Epithelial cell of esophagus (primary cell): Measurements from ENCODE around the gene PRR14.

Source experiments
- DNase-seq: peaks from one replicate; pipeline ENCODE4 v3.0.0; 2010; ENCODE audit warnings: low read depth
- H3K4me3 ChIP-seq: 2 replicates; pipeline ENCODE4 v1.5.1; 2011; ENCODE audit warnings: mild to moderate bottlenecking, low read length, control low read depth
- TF ChIP-seq, protein P1 (sequence below): IDR thresholded peaks from 2 replicates; pipeline ENCODE4 v1.5.1; 2011; ENCODE audit warnings: low read depth, mild to moderate bottlenecking, low read length, control low read depth, inconsistent platforms; ENCODE audit not compliant: insufficient read depth; ENCODE audit errors: missing control alignments

The PRR14 gene

GRCh38 chr16:30650369-30651123, at the start of gene PRR14:
TSS of gene PRR14 (plus strand) at chr16:30650960. CDS start at chr16:30651646, 686 bp downstream.
- TF ChIP-seq, protein P1, sequence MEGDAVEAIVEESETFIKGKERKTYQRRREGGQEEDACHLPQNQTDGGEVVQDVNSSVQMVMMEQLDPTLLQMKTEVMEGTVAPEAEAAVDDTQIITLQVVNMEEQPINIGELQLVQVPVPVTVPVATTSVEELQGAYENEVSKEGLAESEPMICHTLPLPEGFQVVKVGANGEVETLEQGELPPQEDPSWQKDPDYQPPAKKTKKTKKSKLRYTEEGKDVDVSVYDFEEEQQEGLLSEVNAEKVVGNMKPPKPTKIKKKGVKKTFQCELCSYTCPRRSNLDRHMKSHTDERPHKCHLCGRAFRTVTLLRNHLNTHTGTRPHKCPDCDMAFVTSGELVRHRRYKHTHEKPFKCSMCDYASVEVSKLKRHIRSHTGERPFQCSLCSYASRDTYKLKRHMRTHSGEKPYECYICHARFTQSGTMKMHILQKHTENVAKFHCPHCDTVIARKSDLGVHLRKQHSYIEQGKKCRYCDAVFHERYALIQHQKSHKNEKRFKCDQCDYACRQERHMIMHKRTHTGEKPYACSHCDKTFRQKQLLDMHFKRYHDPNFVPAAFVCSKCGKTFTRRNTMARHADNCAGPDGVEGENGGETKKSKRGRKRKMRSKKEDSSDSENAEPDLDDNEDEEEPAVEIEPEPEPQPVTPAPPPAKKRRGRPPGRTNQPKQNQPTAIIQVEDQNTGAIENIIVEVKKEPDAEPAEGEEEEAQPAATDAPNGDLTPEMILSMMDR, result peak; percentile 14
- H3K4me3 ChIP-seq, result peak within 1 kb of the TSS; percentile 83
- DNase-seq, result peak; percentile 100

DNA sequence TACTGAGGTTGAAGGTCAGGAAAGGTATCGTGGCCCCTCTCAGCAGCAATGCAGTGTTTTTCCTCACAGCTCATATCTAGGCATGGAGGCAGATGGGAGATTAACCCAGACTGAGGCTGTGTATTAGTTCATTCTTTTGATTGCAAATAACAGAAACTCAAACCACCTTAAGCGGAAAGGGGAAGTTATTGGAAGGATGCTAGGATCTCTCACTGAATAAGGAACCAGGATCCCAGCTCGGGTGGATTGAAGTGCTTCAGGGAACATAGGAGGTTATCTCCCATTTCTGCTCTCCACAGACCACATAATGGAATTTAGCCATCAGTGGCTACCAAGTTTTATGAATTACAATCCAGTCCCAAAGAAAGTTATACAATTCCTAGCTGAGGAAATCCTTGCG, 48.8 kb upstream of the PRR14 start:
- H3K4me3 ChIP-seq, result no peak overlapping the region
- no peak for DNase-seq
- TF ChIP-seq, protein P1, result no peak

DNA sequence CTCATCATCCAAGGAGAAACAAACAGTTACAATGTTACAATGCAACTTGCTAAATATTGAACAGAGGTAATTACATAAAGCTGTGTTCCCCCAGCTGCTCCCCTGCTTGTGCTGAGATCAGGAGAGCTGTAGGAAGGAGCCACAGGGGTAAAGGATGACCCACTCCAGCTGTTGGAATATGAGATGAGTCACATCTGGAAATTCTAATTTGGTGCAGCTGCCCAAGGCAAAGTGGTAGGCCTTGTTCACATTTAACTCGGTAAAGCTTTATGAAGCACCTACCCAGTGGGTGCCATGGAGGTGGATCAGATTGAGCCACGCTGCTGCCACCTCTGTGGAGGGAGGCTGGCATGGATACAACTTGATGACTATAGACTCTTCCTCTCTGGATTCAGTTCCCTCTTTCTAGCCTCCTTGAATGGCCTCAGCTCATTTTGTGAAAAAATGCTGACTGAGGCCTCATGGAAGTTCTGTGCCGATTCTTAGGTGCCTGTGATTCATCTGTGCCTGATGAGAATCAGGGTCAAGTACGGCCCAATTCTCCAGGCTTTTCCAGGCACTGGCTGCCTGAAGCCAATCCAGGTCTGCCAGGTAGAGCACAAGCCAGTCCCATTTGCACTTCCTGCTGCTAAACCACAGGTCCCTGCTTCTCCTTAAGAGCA, 48.0 kb upstream of the PRR14 start:
- TF ChIP-seq, protein P1, result no peak
- peak; percentile 32 for DNase-seq
- H3K4me3 ChIP-seq, result no peak overlapping the region

DNA sequence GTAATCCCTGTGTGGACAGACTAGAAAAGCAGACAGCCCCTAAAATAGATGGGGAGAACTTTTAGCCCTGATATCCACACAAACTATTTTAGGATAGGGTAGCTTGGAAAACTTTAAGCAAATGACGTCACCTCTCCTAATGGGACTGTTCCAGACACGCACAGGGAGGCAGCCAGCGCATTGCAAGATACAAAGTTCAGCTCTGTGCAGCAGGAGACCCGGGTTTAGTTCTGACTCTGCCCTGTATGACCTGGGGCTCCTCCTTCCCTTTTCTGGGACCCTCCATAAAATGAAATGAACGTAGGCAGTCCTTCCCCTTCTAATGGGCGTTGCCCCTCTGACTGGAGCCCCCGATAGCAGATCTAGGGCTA, 46.8 kb upstream of the PRR14 start:
- no peak overlapping the region for H3K4me3 ChIP-seq
- TF ChIP-seq, protein P1, result no peak

GRCh38 chr16:30604316-30604947, 46.3 kb upstream of the PRR14 start:
- DNase-seq, result no peak
- H3K4me3 ChIP-seq, result no peak overlapping the region
- TF ChIP-seq, protein P1, result no peak

More for the DNA sequence above, 46.8 kb upstream of the PRR14 start:
- DNase-seq, result no peak

- no peak for DNase-seq
- TF ChIP-seq, protein P1, result no peak
- no peak overlapping the region for H3K4me3 ChIP-seq
These were observed 45.6 kb upstream of the PRR14 start for GRCh38 chr16:30605158-30605557.
